HG02885 (cell line): ENCODE data around the gene PAPPA2.

Source experiments
- ATAC-seq: cut with Tn5 transposase; IDR thresholded peaks from one replicate; pipeline ENCODE4 v1.9.1; 2021; ENCODE audit warnings: mild to moderate bottlenecking; ENCODE audit not compliant: unreplicated experiment, poor library complexity

Gene PAPPA2

DNA sequence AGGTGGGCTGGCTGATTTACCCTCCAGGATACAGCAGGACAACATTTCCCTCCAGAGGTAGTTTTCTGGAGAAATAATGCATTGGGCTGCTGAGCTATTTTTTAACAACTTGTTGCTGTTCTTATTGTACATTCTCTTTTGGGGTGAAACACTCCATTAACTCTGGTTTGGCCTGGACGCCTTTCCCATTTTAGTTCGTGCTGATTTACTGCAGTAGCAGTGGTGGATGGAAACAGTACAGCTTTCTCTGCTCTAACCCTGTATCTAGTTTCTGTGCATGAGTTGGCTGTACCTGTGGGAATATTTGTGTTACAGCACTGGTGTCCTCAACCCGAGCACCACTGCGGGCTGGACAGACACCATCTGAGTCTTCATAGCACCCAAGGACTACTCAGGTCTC, 376.2 kb downstream of the PAPPA2 start:
- no peak for ATAC-seq

DNA sequence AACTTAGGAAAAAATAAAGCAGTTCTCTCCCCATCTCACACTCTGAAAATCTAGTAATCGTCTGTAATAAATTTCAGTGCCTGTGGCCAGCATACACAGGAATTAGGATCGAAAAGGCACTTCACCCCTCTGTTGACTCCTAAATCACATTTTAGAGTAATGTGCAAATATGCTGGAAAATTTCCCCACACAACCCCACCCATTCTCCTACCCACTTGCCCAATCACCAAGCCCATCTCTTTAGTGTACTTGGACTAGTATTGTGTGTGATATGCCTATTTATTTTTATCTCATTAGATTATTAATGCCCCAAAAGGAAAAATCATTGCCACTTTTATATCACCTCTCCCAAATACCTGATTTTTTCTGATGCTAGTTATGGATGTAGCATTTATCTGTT, 378.3 kb downstream of the PAPPA2 start:
- ATAC-seq, result no peak

DNA sequence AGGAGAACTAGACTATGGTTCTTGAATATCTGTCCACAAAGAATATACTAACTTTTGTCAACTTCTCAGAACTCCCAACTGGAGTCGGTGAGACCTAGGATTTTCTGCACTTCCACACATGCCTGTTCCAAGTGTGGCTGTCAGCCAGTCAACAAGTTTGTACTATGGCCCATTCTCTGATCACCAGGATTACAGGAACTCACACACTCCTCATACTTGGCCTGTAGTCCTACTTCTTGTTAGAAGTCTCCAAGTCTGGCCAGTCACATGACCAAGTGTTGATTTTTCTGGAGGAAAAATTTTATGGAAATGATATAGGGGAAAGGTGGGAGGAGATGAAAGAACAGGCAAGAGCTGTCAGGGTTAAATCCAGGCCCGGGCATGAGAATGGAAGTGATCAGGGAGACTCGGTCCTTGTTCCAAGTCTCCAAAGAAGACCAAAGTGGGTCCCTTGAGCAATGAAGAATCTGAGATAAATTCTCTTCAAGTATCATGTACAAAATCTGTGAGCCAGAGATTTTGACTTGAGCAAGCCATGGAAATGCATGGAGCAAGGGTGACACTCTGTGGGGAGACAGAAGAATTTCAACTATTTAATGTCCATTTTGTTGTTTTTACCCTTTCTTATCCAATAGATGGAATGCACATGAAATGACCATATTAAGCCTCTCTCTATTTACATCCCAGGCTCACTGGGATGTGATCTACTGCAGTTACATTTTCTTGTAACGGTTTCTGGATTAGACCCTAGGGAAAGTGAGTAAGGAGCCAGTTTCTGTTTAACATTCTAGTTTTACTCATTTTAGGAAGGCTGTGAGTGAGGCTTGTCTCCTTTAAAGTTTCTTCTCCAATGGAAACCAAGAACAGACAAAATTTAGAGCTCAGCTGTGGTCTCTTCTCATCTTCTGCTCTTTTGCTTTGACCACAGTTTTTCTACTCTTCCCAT, 380.6 kb downstream of the PAPPA2 start:
- ATAC-seq, result no peak

DNA sequence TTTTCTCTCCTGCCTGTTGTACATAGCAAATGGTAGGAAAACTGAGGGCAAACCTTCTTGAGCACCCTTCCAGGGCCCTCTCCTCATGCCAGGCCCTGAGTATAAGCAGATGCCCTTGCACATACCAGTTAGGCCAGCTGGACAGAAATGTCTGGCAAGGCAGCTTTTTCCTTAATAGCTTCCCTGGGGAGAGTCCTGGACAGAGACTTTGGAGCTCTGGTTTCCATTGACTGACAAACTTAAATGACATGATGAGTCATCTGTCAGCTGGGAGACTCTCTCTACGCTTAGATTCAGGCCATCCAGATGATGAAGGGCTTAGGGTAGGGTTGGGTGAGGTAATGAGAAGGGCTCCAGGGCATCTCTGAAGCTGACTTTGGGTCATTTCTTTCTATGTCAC, 384.1 kb downstream of the PAPPA2 start:
- ATAC-seq, result no peak

DNA sequence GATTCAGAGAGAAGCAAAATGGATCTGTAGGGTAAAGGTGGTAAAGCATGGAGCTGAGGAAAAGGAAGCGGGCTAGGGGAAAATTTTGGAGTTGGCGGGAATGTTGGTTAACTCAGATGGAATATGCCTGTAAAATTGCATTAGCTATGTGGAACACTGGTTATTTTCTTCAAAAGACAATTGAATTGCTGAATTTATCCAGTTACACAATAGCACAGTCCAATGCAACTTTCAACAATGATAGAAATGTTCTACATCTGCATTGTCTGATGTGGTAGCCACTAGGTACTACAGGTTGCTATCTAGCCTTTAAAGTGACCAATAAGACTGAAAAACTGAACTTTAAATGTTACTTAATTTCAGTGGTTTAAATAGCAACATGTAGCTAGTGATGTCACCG, 386.3 kb downstream of the PAPPA2 start:
- no peak for ATAC-seq

DNA sequence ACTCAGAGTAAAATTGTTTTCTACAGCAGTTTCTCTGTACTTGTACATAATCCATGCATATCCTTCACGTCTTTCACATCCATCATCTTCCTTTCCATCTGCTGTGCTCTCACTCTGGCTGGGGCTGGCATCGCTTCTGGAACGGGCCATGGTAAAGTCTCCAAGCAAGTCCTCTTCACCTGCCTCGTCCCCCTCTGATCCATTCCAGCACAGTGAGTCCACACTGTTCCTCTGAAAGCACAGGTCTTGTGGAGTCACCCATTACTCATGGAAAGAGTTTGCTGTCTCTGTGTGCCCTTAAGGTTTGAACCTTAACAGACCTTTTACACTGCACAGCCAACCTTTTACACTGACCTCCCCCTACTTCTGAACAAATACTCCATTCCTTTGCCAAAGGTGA, 387.9 kb downstream of the PAPPA2 start:
- no peak for ATAC-seq

DNA sequence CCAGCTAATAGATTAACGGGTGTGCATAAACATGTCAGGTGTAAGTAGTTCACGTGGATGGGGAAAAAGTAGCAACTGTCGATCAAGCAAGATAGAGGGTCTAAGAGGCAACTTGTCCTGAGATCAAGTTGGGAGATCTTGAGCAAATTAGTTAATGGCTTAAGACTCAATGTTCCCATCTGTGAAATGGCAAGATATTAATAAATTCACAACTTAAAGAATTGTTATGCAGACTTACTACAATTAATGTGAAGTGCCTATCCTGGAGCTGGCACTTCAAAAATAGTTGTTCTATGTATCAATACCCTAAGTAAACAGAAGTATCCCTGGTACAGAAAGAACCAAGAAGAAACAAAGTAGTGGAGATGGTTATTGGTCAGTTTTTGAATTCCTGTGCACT, 389.1 kb downstream of the PAPPA2 start:
- ATAC-seq, result no peak

DNA sequence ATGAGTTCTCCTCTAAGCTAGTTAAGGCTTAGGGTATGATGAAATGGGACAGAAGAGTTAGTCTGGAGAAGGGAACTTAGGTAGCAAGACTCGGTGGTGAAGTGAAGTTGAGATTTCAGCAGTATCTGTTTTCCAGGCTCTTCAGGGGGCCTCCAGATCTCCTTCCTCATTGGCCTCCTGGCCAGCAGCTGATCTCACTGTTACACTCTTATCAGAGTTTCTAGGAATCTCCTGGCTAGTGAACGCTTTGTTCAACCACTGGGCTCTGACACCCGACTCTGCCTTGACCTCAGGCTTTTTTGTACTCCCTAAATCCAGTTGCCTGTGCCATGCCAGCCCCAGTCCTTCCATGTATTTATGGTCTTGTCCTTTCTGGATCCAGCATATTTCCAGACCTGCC, 390.5 kb downstream of the PAPPA2 start:
- ATAC-seq, result no peak

DNA sequence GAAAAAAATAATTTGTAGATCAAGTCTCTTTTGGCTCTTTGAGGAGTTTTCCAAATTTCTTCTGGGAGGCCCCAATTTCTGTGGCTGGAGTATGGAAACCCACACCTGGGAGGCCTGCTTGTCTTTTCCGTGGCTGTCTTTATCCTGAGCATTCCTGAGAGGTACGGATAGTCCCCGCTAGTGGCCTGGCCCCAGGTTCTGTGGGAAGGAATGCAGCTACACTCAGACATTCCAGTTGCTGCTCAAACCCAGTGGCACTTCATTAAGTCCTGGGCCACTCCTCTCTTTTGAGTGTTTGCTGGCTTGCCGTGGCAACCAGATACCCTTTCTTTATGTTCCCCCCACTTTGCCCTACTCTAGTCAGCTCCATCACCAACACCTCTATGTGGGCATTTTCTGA, 391.1 kb downstream of the PAPPA2 start:
- ATAC-seq, result no peak

DNA sequence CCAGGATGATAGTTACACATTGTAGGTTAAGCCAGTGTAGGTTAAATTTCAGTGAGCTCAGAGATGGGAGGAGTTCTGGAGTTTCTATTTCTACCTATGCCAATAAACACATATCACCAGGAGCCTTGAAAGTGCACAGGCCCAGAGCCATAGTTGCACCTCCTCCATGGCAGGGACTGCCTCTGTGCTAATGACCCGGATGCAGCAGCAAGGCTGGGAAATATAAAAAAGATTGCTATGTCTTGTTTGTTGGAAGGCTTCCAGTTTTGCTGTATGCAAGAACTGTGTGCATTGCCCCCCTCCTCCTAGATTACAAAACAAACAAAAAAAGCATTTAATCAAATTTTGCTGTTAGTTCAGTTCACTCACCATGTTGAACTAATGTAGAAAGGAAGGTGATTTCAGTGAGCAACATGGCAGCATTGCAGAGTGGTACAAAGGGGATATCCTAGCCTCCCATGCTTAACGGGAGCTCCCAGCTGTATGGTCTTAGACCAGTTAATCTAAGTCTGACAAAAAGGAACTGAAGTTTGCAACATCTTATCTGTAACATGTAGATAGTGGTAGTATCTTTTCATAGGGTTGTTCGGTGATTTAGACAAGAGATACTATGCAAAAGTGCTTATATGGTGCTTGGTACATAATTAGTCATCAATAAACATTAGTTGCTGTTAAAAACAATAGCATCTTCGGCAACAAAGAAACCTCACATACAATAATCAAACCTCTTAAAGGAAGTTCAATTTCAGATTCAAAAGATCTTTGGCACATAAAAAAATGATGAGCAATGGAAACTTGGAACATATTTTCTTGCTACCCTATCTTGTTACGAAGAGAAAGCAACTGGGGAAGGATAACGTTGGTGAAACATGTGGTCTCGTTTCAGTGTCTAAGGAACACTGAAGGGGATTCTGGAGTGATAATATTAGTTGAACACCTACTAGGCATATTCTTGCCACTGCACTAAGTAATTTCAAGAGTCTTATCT, 392.1 kb downstream of the PAPPA2 start:
- ATAC-seq, result no peak

DNA sequence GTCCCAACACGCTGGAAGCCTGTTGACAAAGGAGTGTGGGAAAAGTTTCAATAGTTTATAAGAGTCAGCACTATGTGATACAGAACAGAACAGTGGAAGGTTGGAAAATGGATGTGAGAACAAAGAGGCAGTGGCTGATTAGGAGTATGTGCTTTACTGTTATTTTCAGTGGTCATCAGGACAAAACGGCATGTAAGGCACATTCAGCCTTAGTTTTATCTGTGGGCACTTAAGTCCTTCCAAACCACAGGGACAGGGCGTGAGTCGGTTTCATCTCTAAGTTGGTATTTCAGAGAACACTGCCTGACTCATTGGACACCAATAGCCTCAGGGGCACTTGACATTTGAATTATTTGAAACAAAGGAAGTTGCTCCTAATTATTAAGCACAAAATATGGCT, 394.7 kb downstream of the PAPPA2 start:
- no peak for ATAC-seq

DNA sequence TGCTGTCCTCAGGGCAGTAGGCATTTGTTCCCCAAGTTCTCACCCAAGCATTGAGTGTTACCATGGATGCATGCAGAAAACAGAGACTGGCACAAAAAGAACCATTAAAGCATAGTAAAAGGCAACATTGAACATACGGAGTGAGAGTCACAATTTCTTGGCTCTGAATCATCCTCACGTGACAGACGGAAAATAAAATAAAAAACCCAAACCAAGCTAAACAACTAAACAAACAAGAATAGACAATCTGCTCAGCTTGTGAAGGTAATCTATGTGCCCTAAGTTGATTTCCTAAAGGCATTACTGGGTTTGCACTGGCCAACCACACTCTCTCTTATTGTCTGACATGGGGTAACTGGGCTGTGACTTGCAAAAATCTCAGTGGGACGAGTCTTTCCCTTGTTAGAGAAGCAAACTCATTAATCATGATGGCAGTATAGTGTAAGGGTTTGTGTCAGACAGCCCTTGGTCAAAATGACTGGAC, 395.5 kb downstream of the PAPPA2 start:
- no peak for ATAC-seq

DNA sequence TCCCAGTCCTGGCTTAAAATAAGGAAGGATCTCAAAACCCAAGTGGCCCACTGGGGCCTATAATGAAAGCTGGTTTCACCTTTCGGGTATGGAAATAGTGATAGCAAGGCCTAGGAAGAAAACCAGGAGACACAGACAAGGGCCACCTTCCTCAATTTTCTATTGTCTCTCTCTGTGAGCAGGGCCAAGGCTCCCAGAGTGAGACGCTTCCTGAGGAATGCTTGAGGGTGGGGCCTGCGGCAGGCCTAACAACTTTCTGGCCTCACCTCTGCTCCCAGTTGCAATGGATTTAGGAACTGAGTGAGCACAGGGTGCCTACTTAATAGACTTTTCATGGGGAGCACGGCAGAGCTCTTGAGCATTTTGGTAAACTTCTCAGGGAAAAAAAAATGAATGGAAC, 400.6 kb downstream of the PAPPA2 start:
- ATAC-seq, result no peak

DNA sequence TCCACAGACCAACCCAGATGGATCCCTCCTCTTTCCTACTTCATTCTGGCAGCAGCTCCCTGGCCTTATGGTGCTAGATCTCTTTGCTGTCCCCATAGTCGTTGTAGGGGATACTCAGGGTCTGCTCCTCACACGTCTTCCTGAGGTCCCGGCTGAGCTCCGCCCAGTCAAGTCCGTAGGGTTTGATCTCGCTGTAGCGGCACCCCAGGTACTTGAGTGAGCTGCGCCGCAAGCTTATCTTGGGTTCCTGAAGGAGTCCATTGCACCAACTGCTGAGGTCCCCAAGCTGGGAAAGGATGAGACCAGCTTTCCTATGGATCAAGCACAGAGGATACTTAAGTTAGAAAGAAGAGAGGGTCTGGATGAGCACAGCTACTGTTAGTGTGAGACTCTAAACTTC, 401.2 kb downstream of the PAPPA2 start:
- no peak for ATAC-seq

DNA sequence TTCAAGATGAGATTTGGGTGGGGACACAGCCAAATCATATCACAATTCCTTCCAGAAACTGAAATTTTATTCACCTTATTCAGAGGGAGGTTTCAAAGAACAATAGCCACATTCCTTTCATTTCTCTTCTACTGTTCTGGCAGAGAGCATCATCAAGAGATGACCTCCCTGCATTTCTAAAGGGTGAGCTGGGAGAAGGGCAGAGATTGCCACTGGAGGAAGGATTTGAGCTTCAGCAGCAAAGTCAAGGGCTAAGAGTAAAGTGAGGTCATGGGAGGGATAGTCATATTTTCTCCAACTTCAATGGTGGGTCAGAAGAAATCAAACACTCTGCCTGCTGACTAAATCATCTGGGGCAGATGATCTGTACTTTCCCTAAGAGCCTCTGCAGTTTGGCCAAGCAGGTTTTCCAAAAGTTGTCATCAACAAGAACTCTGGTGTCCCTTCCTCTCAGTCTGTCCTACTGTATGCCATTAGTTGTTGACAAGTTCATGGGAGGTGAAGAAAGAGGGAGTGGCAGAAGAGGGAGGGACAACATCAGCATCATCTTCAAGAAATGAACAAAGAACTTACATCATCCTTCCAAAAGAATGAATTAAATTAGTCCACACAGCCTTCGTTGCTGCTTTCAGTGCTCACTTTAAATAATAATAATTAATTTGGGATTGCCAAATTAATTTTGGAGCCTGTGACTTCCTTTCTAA, 403.2 kb downstream of the PAPPA2 start:
- ATAC-seq, result no peak

DNA sequence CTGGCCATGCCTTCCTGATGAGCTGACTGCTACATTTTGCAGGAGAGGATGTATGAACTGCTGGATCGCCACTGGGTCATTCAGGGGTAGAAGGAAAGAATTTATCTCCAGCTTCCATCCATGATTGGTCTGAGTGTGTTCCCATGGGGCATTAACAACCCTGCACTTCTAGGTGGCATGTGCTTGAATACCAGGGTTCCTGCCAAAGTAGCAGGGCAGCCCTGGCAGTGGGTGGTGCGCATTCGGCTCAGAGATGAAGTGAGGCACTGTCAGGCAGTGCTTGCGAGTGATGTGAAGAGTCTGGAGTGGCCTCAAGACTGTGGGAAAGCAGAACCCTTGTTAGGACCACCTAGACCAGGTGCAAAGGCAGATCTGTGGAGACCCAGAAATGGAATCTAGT, 406.6 kb downstream of the PAPPA2 start:
- no peak for ATAC-seq

DNA sequence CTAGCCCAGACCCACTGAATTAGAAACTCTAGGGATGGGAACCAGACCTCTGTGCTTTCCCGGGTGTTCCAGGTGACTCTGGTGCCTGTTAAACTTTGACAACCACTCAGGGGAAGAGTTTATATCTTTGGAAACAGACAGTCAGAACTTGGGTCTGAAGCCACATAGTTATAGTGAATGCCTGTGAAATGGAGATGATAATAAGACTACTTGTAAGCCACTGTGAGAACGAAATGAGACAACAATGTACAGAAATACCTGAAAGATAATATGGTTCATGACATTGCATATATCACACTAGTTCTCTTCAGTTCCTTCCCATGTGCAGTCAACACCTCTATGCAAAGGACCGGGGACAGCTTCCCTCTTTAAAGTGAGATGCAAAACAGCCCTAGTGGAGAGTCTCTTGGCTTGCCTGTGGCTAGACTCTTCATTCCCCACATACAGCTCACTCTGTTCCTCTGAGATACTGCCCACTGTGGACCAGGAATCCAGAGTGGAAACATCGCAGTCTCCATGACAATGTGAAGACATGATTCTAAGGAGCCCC, 414.1 kb downstream of the PAPPA2 start:
- ATAC-seq, result no peak

DNA sequence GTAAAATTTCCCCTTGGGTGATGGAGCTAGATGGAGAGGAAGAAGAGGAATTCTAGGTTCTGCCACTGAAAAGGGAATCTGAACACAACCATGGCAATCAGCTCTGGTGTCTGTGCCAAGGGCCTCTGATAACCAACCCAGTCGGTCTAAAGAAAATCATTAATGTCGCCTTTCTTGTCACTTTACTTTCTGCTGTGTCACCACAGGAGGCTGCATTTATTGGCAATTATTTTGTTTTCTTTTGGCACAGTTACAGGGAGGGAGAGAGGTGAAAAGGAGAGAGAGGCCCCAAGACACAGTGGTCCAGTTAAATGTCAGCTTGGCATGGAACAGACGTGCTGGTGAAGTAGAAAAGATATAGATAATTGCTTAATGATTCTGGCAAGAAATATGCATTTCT, 414.6 kb downstream of the PAPPA2 start:
- no peak for ATAC-seq

DNA sequence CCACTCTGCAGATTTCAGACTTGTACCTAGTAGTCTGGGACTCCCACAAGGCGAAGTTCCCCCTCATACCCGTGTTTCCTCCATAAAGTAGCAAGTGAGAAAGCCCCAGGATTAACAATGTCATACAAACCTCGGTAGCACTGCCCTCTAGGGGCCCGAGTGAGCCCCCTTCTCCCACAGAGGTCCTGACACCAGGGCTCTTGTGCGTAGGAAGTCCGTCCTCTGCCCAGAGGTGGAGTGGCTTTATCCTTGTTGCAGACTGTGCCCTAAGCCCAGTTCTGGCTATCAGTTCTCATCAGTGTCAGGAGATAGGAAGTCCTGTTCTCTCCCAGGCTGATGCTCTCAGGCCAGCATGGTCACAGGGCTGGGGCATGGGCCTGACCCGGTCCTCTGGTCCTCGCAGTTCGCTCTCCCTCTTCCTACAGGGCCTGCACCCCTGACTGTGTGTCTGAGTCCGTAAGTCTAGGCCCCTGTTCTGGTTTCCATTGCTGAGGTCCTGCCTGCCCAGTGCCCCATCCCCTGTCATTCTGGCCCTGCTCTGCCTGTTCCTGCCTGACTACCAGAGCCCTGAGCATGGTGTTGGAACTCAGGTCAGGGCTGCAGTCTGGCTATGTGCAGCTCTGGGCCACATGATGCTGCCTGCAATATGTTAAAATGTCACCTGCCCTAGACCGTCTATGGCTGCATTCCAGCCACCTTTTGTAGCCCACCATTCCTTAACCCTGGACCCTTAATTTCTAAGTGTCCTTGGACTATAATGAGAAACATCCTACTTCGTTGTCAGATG, 416.0 kb downstream of the PAPPA2 start:
- no peak for ATAC-seq
